Astrocyte (in vitro differentiated cells and primary cell): ENCODE data around the gene MED12L. TPM values are rescaled to one million over a fixed set of nuclear protein-coding genes. Genes with fewer than 3 reads are reported as not detected.

Experiments
- DNase-seq: peaks from one replicate; pipeline ENCODE4 v3.0.0-alpha.2; 2010; ENCODE audit warnings: low read depth
- FAIRE-seq: peaks from 2 replicates; lab custom pipeline; 2011; peaks lifted over from hg19 to GRCh38; lab: Jason Lieb, UNC
- H2AFZ ChIP-seq: 2 replicates; pipeline ENCODE4 v1.6.0; 2012; ENCODE audit warnings: low read depth, low read length, inconsistent platforms
- H3K27ac ChIP-seq: 2 replicates; pipeline ENCODE4 v1.5.1; 2011; ENCODE audit warnings: low read depth, low read length, inconsistent platforms
- H3K27me3 ChIP-seq: 2 replicates; pipeline ENCODE4 v1.6.0; 2011; ENCODE audit warnings: low read length, inconsistent platforms; ENCODE audit not compliant: insufficient read depth
- H3K36me3 ChIP-seq: 2 replicates; pipeline ENCODE4 v1.5.1; 2011; ENCODE audit warnings: low read length, inconsistent platforms; ENCODE audit not compliant: insufficient read depth
- H3K4me1 ChIP-seq: 2 replicates; pipeline ENCODE4 v1.5.1; 2011; ENCODE audit warnings: low read length, inconsistent platforms; ENCODE audit not compliant: insufficient read depth
- H3K4me2 ChIP-seq: 2 replicates; pipeline ENCODE4 v1.6.0; 2012; ENCODE audit warnings: low read length, inconsistent platforms
- H3K4me3 ChIP-seq: 2 replicates; pipeline ENCODE4 v1.5.1; 2011; ENCODE audit warnings: low read depth, mild to moderate bottlenecking, low read length, inconsistent platforms; ENCODE audit not compliant: insufficient read depth
- H3K79me2 ChIP-seq: 2 replicates; pipeline ENCODE4 v1.6.0; 2012; ENCODE audit warnings: mild to moderate bottlenecking, low read length, inconsistent platforms; ENCODE audit not compliant: insufficient read depth
- H3K9ac ChIP-seq: 2 replicates; pipeline ENCODE4 v1.6.0; 2012; ENCODE audit warnings: mild to moderate bottlenecking, low read length, inconsistent platforms
- H3K9me3 ChIP-seq: 2 replicates; pipeline ENCODE4 v1.5.1; 2012; ENCODE audit warnings: low read depth, mild to moderate bottlenecking, low read length, inconsistent platforms; ENCODE audit not compliant: insufficient read depth
- H4K20me1 ChIP-seq: 2 replicates; pipeline ENCODE4 v1.6.0; 2012; ENCODE audit warnings: low read length, inconsistent platforms; ENCODE audit not compliant: insufficient read depth
- H3K27ac Mint-ChIP-seq: one replicate; pipeline ENCODE4 v1.8.0; 2021; ENCODE audit warnings: mild to moderate bottlenecking, mixed read lengths; ENCODE audit not compliant: unreplicated experiment
- H3K27me3 Mint-ChIP-seq: one replicate; pipeline ENCODE4 v1.8.0; 2021; ENCODE audit warnings: low read depth, mixed read lengths; ENCODE audit not compliant: unreplicated experiment
- H3K36me3 Mint-ChIP-seq: one replicate; pipeline ENCODE4 v1.8.0; 2021; ENCODE audit warnings: low read depth, mixed read lengths; ENCODE audit not compliant: unreplicated experiment
- H3K4me1 Mint-ChIP-seq: one replicate; pipeline ENCODE4 v1.8.0; 2021; ENCODE audit warnings: low read depth, mixed read lengths; ENCODE audit not compliant: unreplicated experiment
- H3K4me3 Mint-ChIP-seq: one replicate; pipeline ENCODE4 v1.8.0; 2021; ENCODE audit warnings: mild to moderate bottlenecking, moderate library complexity, mixed read lengths; ENCODE audit not compliant: unreplicated experiment
- H3K9me3 Mint-ChIP-seq: one replicate; pipeline ENCODE4 v1.8.0; 2021; ENCODE audit warnings: mild to moderate bottlenecking, mixed read lengths; ENCODE audit not compliant: unreplicated experiment
- EZH2 ChIP-seq: IDR thresholded peaks from 2 replicates; pipeline ENCODE4 v1.6.1; 2012; ENCODE audit warnings: mild to moderate bottlenecking, low read length, inconsistent platforms; ENCODE audit not compliant: insufficient read depth
- total RNA-seq: library from RNA; stranded (reverse); gene quantifications from 2 replicates; pipeline ENCODE4 v1.2.1, GENCODE V29; 2021
- TF ChIP-seq, protein P1 (sequence below): IDR thresholded peaks from 2 replicates; pipeline ENCODE4 v1.5.1; 2011; ENCODE audit warnings: low read depth, mild to moderate bottlenecking, inconsistent platforms, low read length, moderate library complexity; ENCODE audit not compliant: insufficient read depth

Gene MED12L
- total RNA-seq, 1 donor from 2014 or later: 8.2 TPM

DNA sequence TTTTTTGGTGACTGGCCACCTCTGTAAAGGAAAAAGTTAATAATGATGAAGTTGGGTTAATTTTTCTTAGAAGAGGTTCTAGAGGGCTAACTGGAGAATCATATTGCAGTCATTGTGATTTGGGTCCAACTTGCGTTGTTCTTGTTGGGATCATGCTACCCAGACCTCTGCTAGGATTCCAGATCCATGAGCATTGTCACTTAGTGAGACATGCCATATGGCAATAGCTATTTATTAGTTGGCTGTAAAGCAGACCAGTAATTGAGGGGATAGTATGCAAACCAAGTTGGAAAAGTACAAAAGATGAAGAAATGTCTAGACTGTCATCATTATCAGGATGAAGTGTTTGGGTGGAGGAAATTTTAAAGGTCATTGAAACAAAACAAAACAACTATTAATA, 329.8 kb downstream of the MED12L start:
- Mint-ChIP-seq H3K27ac (no peak overlapping the region), H3K36me3 (peaks cover 8% of the 10 kb centered on the region), H3K27me3 (no peaks in the 10 kb centered on the region), H3K9me3 (no peaks in the 10 kb centered on the region), H3K4me1 (peaks cover 12% of the 10 kb centered on the region), H3K4me3 (no peak overlapping the region)
- FAIRE-seq (no peak), DNase-seq (no peak)
- Histone ChIP-seq H3K9ac (no peak overlapping the region), H3K4me1 (peaks cover 4% of the 10 kb centered on the region), H3K27me3 (no peaks in the 10 kb centered on the region), H4K20me1 (no peaks in the 10 kb centered on the region), H3K4me2 (no peak overlapping the region), H3K36me3 (no peaks in the 10 kb centered on the region), H2AFZ (no peak overlapping the region), H3K4me3 (no peak overlapping the region), H3K27ac (no peak overlapping the region), H3K79me2 (no peaks in the 10 kb centered on the region), H3K9me3 (no peaks in the 10 kb centered on the region)
- TF ChIP-seq, protein P1, sequence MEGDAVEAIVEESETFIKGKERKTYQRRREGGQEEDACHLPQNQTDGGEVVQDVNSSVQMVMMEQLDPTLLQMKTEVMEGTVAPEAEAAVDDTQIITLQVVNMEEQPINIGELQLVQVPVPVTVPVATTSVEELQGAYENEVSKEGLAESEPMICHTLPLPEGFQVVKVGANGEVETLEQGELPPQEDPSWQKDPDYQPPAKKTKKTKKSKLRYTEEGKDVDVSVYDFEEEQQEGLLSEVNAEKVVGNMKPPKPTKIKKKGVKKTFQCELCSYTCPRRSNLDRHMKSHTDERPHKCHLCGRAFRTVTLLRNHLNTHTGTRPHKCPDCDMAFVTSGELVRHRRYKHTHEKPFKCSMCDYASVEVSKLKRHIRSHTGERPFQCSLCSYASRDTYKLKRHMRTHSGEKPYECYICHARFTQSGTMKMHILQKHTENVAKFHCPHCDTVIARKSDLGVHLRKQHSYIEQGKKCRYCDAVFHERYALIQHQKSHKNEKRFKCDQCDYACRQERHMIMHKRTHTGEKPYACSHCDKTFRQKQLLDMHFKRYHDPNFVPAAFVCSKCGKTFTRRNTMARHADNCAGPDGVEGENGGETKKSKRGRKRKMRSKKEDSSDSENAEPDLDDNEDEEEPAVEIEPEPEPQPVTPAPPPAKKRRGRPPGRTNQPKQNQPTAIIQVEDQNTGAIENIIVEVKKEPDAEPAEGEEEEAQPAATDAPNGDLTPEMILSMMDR: no peak
- no peak for TF ChIP-seq EZH2

DNA sequence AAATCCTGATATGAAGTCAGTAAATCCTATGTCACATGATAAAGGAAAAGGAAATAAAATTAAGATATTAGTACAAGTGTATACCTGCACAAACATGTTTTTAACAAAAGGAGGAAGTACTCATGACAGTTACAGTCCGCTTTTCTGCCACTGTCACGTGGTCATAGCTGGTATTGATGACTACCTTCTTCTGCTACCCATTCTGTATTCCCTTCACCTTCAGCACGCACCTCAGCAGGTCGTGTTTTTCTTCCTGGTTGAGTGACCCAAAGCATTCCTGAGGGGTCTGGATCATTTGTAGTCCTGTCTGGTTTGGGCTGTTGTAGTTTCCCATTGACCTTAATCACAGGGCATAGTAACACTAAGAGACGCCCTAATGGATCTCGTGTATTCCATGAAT, 334.3 kb downstream of the MED12L start:
- no peaks in the 10 kb centered on the region for H3K79me2 ChIP-seq
- H3K9ac ChIP-seq: no peak overlapping the region
- H3K4me1 ChIP-seq: peaks cover 3% of the 10 kb centered on the region
- Mint-ChIP-seq H3K27ac (no peak overlapping the region), H3K4me3 (no peak overlapping the region), H3K27me3 (no peaks in the 10 kb centered on the region), H3K9me3 (no peaks in the 10 kb centered on the region), H3K4me1 (peaks cover 3% of the 10 kb centered on the region), H3K36me3 (peaks cover 10% of the 10 kb centered on the region)
- H3K4me3 ChIP-seq: no peak overlapping the region
- no peaks in the 10 kb centered on the region for H3K36me3 ChIP-seq
- H3K9me3 ChIP-seq: no peaks in the 10 kb centered on the region
- H3K4me2 ChIP-seq: no peak overlapping the region
- no peak overlapping the region for H3K27ac ChIP-seq
- H3K27me3 ChIP-seq: no peaks in the 10 kb centered on the region
- FAIRE-seq: no peak
- DNase-seq: no peak
- no peak overlapping the region for H2AFZ ChIP-seq
- TF ChIP-seq, protein P1: no peak
- no peak for TF ChIP-seq EZH2
- no peaks in the 10 kb centered on the region for H4K20me1 ChIP-seq

GRCh38 chr3:151421938-151422337, 336.5 kb downstream of the MED12L start:
- Histone ChIP-seq H4K20me1 (no peaks in the 10 kb centered on the region), H3K9ac (no peak overlapping the region), H3K9me3 (no peaks in the 10 kb centered on the region), H3K27me3 (no peaks in the 10 kb centered on the region), H3K4me3 (no peak overlapping the region), H3K4me1 (peaks cover 11% of the 10 kb centered on the region), H3K4me2 (no peak overlapping the region), H3K79me2 (no peaks in the 10 kb centered on the region), H3K36me3 (no peaks in the 10 kb centered on the region), H3K27ac (no peak overlapping the region), H2AFZ (no peak overlapping the region)
- H3K27me3 Mint-ChIP-seq: no peaks in the 10 kb centered on the region
- no peak overlapping the region for H3K27ac Mint-ChIP-seq
- DNase-seq (no peak), FAIRE-seq (no peak)
- no peaks in the 10 kb centered on the region for H3K9me3 Mint-ChIP-seq
- peaks cover 10% of the 10 kb centered on the region for H3K36me3 Mint-ChIP-seq
- no peak overlapping the region for H3K4me3 Mint-ChIP-seq
- H3K4me1 Mint-ChIP-seq: peaks cover 12% of the 10 kb centered on the region
- TF ChIP-seq, protein P1: no peak
- TF ChIP-seq EZH2: no peak
